RCC 7860 (cell line): ENCODE measurements around the gene APBB2.
"Not testable (repeated sequence)": the region's sequence is repeated elsewhere in the genome, so short reads cannot be mapped to it uniquely, and the experiment has no call there.

Experiments
- DNase-seq: peaks from one replicate; pipeline ENCODE4 v3.0.0-alpha.2; 2015; ENCODE audit warnings: low spot score
- FAIRE-seq: peaks from 2 replicates; lab custom pipeline; 2012; peaks lifted over from hg19 to GRCh38; lab: Jason Lieb, UNC

The APBB2 gene

DNA sequence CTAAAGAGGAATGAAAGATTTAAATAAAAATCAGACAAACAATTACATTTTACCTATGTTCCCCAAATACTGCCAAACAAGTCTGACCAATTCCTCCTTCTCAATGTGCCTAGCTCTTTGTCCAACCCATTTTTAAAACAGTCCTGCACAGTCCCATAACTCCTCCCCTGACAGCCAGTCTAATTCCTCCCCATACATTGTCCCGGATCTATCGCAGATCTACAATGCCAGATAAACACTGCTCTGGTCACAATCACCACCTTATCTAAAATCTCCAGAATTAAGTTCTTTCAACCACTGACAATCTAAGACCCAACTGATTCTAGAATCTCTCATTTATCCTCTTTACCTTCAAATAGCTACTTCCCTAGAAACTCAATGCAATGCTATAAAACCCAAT is 176.0 kb downstream of the APBB2 start:
- FAIRE-seq, result no peak
- DNase-seq, result no peak

DNA sequence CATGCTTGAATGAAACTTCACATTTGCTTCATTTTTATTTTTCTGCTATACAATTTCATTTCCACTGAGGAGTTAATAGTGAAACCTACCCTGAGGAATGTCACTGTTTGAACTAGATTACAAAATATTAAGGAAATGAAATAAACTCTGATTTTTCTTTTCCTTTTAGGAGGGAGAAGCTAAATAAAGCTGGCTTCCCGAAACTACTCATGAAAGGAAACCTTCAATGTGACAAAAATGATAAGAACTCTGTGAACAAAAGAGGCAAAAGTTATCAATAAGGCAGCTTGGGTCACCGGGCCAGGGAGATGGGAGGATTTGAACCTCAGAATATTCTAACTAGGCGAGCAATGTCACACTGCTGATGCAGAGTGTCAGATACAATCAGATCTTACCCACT is 185.2 kb downstream of the APBB2 start:
- FAIRE-seq (no peak), DNase-seq (no peak)

DNA sequence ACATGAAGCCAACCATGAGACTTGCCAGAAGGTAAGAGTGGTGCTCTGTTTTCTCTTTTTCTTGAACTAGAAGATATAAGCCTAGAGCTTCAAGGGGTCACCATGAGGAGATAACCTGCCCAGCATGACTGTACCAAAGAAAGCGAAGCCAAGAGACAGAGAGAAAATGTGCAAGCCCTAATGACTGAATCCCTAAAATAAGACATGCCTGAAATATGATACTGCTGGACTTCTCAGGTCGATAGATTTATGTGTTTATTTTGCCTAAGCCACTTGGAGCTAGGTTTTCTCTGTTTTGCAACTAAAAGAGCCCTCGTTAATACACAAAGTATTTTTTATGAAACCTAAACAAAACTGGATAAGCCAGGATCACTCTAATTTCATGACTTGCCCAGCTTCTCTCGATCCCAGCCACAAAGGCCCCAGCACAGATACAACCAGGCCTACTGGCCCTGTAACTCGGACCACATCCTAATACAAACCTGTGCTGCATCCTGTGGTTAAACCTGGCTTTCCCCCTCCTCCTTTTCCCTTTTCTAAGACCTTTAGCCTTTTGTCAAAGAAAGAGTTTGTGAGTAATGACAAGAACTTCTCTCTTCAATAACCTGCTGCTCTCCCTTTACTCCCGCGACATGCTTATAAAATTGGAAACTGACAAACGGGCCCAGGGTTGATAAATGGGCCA is 185.8 kb downstream of the APBB2 start:
- DNase-seq (no peak), FAIRE-seq (no peak)

DNA sequence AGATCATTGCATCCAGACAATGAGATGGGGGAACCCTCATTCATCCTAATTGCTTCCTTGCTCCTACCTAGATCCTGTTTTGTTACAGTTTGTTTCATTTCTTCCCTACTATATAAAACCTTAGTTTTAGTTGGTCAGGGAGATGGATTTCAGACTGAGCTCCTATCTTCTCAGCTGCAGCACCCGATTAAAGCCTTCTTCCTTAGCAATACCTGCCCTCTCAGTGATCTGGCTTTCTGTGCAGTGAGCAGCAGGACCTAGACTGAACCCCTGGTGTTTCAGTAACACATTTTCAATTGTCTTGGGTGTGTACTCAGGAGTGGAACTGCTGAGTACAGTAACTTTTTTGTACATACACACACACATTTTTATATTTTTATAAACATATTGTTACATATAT is 187.4 kb downstream of the APBB2 start:
- FAIRE-seq (no peak), DNase-seq (no peak)

DNA sequence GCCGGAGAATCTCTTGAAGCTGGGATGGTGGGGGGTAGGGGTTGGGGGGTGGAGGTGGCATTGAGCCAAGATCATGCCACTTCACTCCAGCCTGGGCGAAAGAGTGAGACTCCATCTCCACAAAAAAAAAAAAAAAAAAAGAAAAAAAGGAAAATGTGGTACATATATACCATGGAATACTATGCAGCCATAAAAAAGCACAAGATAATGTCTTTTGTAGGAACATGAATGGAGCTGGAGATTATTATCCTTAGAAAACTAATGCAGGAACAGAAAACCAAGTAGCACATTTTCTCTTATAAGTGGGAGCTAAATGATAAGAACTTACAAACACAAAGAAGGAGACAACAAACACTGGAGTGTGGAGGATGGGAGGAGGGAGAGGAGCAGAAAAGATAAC is 188.5 kb downstream of the APBB2 start:
- FAIRE-seq, result no peak
- no peak for DNase-seq

DNA sequence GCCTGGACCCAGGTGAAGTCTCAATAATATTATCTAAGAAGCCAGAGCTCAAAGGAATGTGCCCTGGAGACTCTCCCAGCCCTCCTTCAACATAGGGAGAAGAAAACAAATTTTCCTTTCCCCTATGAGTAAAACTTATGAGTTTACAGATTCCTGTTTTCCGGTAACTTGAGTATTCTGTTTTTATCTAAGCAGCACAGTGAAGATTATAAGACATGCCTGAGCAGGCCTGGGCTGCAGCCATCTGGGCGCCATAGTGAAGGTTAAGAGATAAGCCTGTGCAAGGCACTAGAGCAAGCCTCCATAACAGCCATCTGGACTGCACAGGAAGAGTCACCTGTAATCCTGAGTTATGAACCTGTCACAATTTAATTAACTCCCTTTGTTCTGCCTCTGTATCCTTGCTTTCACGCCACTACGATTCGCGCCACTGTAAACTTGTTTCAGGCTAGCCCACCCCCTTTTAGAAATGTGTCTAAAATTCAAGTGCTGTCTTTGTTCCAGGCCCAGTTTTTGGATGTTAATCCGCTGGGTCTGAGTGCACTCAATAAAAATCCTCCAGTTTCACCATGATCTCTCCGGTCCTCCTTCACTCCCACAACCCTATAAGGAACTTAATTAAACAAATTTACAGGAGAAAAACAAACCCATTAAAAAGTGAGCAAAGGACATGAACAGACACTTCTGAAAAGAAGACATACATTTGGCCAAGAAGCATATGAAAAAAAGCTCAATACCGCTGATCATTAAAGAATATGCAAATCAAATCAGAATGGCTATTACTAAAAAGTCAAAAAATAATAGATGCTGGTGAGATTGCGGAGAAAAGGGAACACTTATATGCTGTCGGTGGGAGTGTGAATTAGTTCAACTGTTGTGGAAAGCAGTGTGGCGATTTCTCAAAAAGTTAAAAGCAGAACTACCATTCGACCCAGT is 189.5 kb downstream of the APBB2 start:
- FAIRE-seq, result no peak
- DNase-seq, result no peak

DNA sequence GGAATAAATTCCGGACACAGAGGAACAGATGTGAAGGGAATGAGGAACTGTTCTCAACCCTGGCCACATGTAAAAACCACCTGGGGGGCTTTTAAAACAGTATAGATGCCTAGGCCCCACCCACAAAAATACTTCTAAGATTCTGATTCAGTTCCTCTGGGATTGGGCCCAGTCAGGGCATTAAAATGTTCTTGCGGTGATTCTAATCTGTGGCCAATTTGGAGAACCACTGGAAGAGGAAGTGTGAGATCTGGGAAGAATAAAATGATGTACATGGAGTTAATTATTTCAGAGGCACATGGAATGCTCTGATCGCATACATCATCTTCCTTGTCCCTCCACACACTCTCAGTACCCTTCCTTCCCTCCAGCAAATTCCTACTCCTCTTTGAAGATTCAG is 192.2 kb downstream of the APBB2 start:
- FAIRE-seq (no peak), DNase-seq (no peak)

DNA sequence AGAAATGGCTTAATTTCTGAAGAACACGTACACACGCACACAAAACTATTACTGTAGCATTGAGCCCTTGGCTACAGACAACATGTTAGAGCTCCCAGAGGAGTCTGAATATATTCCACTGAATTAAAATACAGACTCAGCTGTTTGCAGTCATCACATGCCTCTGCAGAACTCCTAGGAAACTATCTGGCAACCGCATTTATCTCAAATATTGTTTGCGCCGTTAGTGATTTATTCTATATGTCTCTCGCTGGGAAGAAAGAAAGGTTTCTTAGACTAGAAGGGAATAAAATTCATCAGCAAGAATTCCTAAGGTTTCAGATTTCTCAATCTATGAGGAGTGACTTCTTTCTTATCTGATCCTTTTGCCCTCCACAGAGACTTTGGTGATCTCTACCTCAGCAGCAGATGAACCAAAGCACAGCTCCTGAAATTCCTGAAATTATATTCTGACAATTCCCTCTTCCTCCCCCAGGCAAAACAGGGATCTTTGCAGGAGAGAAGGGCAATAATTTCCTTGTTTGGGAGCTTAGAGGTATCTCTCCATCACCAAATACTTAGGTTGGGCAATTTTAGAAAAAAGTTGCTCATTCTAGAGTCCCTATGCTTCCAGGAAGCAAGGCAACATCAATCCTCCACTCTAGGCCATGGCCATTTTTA is 199.2 kb downstream of the APBB2 start:
- FAIRE-seq, result no peak
- DNase-seq, result no peak

DNA sequence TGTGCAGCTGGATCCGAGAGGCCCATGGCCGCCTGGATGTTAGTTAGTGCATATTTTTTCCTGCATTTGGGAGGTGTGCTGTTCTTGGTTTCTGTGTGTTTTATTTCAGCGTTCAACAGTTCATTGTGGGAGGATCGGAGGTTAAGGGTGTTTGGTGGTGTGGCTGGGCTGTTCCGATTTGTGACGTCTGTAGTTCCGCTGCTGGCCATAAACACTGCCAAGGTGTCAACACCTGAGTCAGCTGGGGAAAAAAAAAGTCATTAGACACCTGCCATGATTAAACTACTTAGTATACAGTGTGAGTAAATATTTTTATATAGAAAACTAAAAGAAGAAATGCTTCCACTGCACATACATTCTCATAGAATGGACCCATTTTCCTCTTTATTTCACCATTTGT is 200.2 kb downstream of the APBB2 start:
- DNase-seq, result no peak
- no peak for FAIRE-seq

DNA sequence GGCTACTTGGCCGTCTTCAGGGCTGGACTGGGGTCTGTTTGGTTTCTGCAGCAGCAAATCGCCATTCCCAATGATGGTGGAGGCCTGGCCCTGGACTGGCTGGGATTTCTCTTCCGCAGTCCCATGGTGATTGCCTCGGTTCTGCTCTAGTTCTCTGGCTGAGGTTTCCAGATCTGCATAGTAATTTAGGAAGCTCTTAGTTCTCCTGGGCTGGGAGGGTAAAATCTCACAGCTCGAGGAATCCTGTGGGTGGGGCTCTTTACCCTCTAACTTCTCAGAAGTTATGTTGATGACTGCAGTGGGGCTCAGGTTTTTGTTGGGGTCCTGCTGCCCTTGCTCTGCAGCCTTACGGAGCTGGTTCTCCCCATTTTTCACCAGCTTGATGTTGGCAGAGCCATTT is 200.6 kb downstream of the APBB2 start:
- no peak for DNase-seq
- no peak for FAIRE-seq

DNA sequence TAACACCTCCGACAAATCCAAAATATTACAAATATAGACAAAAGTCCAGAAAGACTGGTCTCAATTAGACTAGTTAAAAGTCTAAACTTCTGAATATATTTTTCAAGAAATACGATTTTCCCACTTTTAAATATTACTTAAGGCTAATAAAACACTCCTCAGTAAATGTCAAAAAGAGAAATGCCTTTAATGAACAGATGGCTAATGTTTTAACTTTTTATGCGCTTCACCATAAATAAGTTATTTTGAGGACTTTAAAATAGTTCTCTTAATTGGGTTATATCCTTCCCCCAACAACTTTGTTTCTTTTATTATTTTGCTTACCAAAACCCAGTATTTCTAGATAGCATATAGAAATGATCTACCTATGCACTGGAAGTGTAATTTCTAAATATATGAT is 201.4 kb downstream of the APBB2 start:
- no peak for FAIRE-seq

DNA sequence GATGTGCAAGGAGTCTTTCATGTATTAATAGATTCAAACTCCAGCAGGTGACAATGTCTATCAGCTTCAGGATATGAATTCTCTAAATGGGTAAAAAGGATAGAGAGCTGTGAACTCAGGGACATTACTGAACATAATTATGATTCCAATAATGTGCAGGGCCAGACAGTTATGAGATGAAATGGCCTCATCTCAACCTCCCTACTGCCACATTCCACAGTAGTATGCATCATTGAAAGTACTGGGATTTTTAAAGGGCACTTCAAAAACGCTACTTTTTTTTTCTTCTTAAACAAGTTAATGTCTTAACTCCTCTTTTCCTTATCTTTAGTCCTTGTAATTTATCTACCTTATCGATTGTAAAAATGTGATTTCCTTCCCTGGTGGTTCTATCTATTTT is 202.0 kb downstream of the APBB2 start:
- DNase-seq (no peak), FAIRE-seq (no peak)

More for the DNA sequence above, 201.4 kb downstream of the APBB2 start:
- no peak for DNase-seq

DNA sequence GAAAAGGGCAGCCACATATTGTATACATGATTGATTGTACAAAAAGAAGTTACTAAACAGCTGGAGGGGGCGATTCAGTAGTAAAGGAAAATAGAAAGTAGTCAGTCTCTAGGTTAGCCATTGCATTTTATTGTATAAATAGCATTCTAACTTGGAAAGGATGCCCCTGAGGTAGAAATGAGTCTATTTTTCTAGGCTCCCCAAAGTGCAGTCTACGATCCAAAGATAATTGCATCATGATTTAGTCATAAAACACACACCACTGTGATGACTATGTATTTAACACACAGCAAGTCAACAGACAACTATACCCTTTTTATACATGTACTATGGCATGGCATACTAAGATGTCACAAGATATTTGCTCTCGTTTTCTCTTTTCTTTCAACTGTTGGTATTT is 204.9 kb downstream of the APBB2 start:
- peak; percentile 43 for DNase-seq
- peak; percentile 67 for FAIRE-seq

DNA sequence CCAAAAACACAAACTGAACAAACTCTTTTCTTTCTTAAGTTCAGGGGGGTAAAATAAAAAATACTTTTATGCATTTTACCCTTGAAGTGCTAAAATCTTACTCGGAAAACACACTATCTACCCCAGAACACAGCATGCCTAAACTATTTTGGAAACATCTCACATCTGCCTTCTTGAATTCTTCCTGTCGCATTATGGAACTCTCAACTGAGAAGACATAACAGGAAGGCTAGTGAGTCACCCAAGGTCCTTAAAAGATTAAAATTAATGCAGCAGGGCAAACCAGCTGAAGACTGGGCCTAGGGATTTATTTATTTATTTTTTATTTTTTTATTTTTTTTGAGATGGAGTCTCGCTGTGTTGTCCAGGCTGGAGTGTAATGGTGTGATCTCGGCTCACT is 208.2 kb downstream of the APBB2 start:
- DNase-seq, result no peak
- no peak for FAIRE-seq

DNA sequence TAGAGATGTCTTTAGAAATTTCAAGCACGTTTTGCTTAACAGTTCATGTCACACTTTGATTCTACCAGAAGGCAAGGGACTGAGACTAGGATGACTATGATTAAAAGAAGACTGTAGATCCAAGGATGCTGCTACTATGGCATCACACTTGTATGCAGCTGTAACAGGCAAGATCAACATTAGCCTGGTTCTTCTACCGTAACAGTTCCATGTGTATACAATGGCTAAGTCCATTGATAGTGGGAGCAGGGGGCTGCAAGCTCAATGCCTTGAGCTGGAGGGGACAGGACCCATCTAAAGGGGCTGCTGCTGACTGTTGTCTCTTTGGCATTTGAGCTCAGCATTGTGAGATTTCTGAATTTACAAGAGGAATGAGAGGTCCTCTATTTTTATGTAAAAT is 212.0 kb downstream of the APBB2 start:
- DNase-seq (no peak), FAIRE-seq (no peak)

DNA sequence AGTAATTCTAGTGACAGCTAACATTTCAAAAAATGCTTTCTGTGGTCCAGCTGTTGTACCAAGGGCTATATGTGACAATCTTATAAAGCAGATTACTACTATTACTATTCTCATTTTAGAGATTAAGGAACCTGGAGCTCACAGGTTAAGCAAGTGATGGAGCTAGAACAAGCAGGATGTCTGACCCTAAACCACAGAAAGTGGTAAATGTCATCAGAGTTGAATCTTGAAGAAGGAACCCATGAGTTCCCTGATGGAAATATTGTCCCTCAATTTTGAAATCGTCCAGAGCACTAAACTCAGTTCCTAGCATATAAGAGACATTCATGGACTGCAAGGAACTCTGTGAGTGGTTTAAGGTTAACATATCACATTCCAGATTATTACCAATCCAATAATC is 214.0 kb downstream of the APBB2 start:
- FAIRE-seq (no peak), DNase-seq (no peak)

DNA sequence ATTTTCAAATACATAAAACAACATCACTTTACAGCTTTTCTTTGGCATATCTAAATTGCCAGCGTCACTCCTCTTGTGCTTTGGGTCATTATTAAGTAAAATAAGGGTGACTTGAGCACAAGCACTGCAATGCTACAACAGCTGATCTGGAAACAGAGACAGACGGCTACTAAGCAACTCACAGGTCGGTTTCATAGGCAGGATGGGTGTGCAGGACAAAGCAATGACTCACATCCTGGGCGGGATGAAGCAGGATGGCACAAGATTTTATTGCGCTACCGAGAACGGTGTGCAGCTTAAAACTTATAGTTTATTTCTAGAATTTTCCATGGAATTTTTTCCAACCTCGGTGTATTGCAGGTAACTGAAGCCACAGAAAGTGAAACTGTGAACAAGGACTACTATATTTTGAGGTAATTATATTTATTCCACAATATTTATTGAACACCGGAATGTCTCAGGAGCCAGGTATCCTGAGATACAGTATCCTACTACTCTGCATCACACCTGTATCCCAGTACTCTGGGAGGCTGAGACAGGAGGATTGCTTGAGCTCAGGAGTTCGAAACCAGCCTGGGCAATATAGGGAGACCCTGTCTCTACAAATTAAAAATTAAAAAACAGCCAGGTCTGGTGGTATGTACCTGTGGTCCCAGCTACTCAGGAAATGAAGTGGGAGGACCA is 215.5 kb downstream of the APBB2 start:
- peak; percentile 60 for DNase-seq

DNA sequence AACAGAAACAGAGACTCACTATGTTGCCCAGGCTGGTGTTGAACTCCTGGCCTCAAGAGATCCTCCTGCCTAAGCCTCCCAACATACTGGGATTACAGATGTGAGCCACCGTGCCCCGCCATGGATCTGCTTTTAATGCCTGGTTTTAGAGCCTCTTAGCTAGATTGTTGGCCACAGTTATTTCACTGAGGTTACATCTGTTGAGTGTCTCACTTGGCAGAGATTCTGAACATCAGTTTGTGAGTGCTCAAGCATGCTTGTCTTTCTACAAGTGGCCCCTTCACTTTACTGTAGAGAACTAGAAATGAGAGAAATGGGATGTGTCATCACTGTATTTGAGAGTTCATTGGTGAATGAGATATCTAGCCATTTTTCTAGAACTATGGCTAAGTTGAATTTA is 218.5 kb downstream of the APBB2 start:
- peak; percentile 67 for DNase-seq
- peak; percentile 83 for FAIRE-seq

More for the DNA sequence above, 215.5 kb downstream of the APBB2 start:
- FAIRE-seq, result no peak

DNA sequence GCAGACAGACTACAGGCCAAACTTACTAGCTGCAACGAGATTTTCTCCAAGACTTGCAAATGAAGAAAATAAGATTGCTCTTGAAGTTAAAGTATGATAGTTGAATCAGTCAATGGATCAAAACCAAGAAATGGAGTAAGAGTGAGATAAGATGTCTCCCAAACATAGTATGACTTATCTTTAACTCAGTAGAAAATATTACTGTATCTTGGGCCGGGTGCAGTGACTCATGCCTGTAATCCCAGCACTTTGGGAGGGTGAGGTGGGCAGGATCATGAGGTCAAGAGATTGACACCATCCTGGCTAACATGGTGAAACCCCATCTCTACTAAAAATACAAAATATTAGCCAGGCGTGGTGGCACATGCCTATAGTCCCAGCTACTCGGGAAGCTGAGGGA is 220.0 kb downstream of the APBB2 start:
- peak; percentile 94 for DNase-seq
- peak; percentile 95 for FAIRE-seq

DNA sequence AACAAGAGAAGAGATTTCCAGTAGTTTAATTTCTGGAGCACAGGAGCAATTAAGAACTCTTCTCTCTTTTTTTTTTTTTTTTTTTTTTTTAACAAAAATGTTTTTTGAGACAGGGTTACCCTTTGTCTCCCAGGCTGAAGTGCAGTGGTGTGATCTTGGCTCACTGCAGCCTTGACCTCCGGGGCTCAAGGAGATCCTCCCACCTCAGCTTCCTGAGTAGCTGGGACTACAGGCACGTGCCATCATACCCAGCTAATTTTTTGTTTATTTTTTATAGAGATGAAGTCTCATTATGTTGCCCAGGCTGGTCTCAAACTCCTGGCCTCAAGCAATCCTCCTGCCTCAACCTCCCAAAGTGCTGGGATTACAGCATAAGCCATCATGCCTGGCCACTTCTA is 221.0 kb downstream of the APBB2 start:
- DNase-seq, FAIRE-seq: not testable (repeated sequence)
